Germinal center (tissue), 1 donor: Measurements from ENCODE around the gene ZGPAT.

Source experiments
- DNase-seq: peaks from one replicate; pipeline ENCODE4 v3.0.0; 2012; ENCODE audit warnings: mixed read lengths, low spot score

The ZGPAT gene

DNA sequence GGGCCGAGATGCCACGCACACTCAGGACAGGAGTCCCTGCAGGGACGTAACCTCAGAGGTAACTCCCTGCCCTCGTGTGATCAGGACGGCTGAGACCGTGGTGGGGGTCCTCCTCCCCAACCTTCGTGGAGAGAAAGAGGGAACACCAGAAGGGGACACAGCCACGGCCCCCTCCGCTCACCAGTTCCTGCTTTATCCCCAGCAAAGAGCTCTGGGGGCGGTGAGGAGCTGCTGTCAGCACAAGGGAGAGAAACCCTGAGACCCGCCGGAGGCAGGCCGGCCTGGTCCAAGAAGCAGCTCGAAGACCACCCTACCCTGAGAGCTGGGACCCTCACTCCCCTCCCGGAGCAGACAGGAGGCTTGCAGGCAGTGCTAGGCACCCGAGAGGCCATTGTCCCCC lies 76.1 kb downstream of the ZGPAT start:
- no peak for DNase-seq

DNA sequence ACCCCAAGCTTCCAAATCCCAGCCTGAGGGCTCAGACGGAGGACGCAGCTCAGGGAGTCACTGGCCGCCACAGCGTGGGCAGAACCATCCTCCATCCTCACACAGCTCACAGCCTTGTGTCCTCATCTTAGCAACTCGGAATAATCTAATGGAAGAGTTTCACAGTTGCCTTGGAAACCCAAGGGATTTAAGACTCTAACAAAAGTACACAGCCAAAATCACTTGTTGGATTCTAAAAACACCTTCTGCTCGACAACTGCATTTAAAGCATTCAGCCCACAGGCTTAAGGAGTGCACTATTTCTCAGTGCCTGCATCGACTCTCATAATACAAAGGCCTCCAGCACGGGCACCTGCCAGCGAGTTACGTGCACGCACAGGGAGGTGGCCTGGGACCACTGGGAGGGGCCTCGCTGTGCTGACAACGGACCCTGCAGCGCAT lies 77.9 kb downstream of the ZGPAT start:
- no peak for DNase-seq
